Omental fat pad (tissue), 4 donors: Measurements from ENCODE around the gene SUCLG2. TPM values are rescaled to one million over a fixed set of nuclear protein-coding genes. Genes with fewer than 3 reads are reported as not detected.

Experiments used
- ATAC-seq: fragments of 150-250 bp; one replicate; pipeline ENCODE4 v1.9.1; 2016; ENCODE audit warnings: mild to moderate bottlenecking, moderate library complexity; ENCODE audit not compliant: low FRiP score
- DNase-seq: peaks from one replicate; pipeline ENCODE4 v3.0.0-alpha.2; 2019; ENCODE audit warnings: low spot score
- CTCF ChIP-seq, 3 donors: fragments of 450-650 bp; IDR thresholded peaks; one replicate each; pipeline ENCODE4 v1.5.1; 2016 to 2017; ENCODE audit warnings: antibody characterized with exemption in 3 of 3, mild to moderate bottlenecking in 3 of 3, moderate library complexity in 2 of 3
- total RNA-seq, 4 donors: library from RNA; depleted of rRNA; stranded (reverse); fragments of >200 nt; gene quantifications; one replicate each; pipeline ENCODE4 v1.1.0, GENCODE V29; 2016

SUCLG2 gene
- total RNA-seq, 4 donors from 2014 or later = 37.5 to 52.2 (median 42.1) TPM

- ATAC-seq (no peak), DNase-seq (no peak)
- TF ChIP-seq CTCF (IDR thresholded peaks at IDR 0.05) = no peak
Observed at GRCh38 chr3:67433109-67433508, 221.3 kb downstream of the SUCLG2 start.

GRCh38 chr3:67431887-67432286 lies 222.5 kb downstream of the SUCLG2 start:
- no peak for TF ChIP-seq CTCF (IDR thresholded peaks at IDR 0.05)
- ATAC-seq = no peak

GRCh38 chr3:67423722-67424121 lies 230.7 kb downstream of the SUCLG2 start:
- DNase-seq = no peak
- no peak for TF ChIP-seq CTCF (IDR thresholded peaks at IDR 0.05)
- ATAC-seq = no peak

More at GRCh38 chr3:67431887-67432286, 222.5 kb downstream of the SUCLG2 start:
- DNase-seq = no peak

GRCh38 chr3:67421912-67422311 lies 232.5 kb downstream of the SUCLG2 start:
- DNase-seq (no peak), ATAC-seq (no peak)
- TF ChIP-seq CTCF (IDR thresholded peaks at IDR 0.05) = no peak

GRCh38 chr3:67419779-67420178 lies 234.6 kb downstream of the SUCLG2 start:
- DNase-seq (no peak), ATAC-seq (no peak)
- TF ChIP-seq CTCF (IDR thresholded peaks at IDR 0.05) = no peak

- no peak for ATAC-seq
- no peak for TF ChIP-seq CTCF (IDR thresholded peaks at IDR 0.05)
- no peak for DNase-seq
Observed at GRCh38 chr3:67419218-67419529, 235.2 kb downstream of the SUCLG2 start.

GRCh38 chr3:67418426-67419217 lies 235.8 kb downstream of the SUCLG2 start:
- no peak for ATAC-seq
- TF ChIP-seq CTCF (IDR thresholded peaks at IDR 0.05) = no peak
- no peak for DNase-seq
